Activated CD4-positive, alpha-beta T cell treated with anti-CD3 and anti-CD28 coated beads, Interleukin-2, amount 10 ng/mL, durations not matched to agents 7 days and 5 days (primary cell): ENCODE results near the gene CCL18. TPM values are rescaled to one million over a fixed set of nuclear protein-coding genes. Genes with fewer than 3 reads are reported as not detected.
"Not testable (repeated sequence)": the region's sequence is repeated elsewhere in the genome, so short reads cannot be mapped to it uniquely, and the experiment has no call there.

Source experiments
- CTCF ChIA-PET: fragments of 350-600 bp; sonication (Branson Sonifier 250); formaldehyde crosslinking; loops from one replicate; lab custom pipeline; 2021; ENCODE audit warnings: antibody characterized with exemption; lab: Charles Lee
- POLR2A ChIA-PET: fragments of 350-600 bp; sonication (Branson Sonifier 250); formaldehyde crosslinking; loops from one replicate; lab custom pipeline; 2021; ENCODE audit warnings: antibody characterized with exemption; lab: Charles Lee
- DNase-seq: peaks from one replicate; pipeline ENCODE4 v3.0.0-alpha.2; 2020
- H3K27ac Mint-ChIP-seq: one replicate; pipeline ENCODE4 v1.8.0; 2021; ENCODE audit warnings: mild to moderate bottlenecking, moderate library complexity, mixed read lengths
- H3K27me3 Mint-ChIP-seq: one replicate; pipeline ENCODE4 v1.8.0; 2021; ENCODE audit warnings: mixed read lengths
- H3K36me3 Mint-ChIP-seq: one replicate; pipeline ENCODE4 v1.8.0; 2021; ENCODE audit warnings: low read depth, mixed read lengths
- H3K4me1 Mint-ChIP-seq: one replicate; pipeline ENCODE4 v1.8.0; 2021; ENCODE audit warnings: mixed read lengths
- H3K4me3 Mint-ChIP-seq: one replicate; pipeline ENCODE4 v1.8.0; 2021; ENCODE audit warnings: mild to moderate bottlenecking, moderate library complexity, mixed read lengths
- H3K9me3 Mint-ChIP-seq: one replicate; pipeline ENCODE4 v1.8.0; 2021; ENCODE audit warnings: mixed read lengths
- total RNA-seq, 2 experiments: library from RNA; stranded (reverse); gene quantifications; one replicate each; pipeline ENCODE4 v1.2.3, GENCODE V29; 2021

CCL18 gene
- total RNA-seq, 2 experiments from 2014 or later, result not detected

DNA sequence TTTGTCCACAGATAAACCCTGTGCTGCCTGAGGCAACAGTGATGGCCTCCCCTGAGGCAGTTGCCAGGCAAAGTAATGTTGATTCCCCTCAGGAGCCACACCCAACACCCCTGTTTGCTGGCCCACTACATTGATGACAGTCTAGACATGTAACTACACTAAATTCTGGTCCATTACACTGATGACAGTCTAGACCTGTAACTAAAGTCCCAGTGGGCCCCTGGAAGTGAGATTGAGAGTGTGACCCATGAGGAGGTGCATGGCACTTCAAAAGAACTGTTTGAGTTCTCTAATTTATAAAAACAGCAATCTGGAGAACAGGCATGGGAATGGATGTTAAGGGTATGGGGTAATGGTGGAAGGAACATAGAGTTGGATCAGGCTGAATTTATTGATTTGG lies 48.5 kb downstream of the CCL18 start:
- H3K9me3 Mint-ChIP-seq, result peaks cover 4% of the 10 kb centered on the region
- POLR2A ChIA-PET, result no interaction called here
- no peaks in the 10 kb centered on the region for H3K36me3 Mint-ChIP-seq
- peaks cover 7% of the 10 kb centered on the region for H3K27me3 Mint-ChIP-seq
- no peak overlapping the region for H3K4me3 Mint-ChIP-seq
- CTCF ChIA-PET, result interaction anchor here (1.7 kb wide), 1 partner anchor 13 kb away, joined by 3 read pairs; no protein-coding TSS in a partner anchor
- no peak for DNase-seq
- no peak overlapping the region for H3K27ac Mint-ChIP-seq
- H3K4me1 Mint-ChIP-seq, result no peaks in the 10 kb centered on the region

DNA sequence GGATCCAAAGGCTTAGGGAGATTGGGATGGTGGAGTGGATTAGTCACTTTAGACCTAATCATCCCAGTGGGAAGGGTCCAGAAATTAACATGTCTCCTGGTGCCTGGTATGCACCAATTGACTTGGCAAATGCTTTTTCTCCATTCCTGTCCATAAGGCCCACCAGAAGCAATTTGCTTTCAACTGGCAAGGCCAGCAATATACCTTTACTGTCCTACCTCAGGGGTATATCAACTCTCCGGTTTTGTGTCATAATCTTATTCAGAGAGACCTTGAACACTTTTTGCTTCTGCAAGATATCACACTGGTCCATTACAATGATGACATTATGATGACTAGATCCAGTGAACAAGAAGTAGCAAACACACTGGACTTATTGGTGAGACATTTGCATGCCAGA lies 49.1 kb downstream of the CCL18 start:
- DNase-seq, H3K36me3 Mint-ChIP-seq, CTCF ChIA-PET, POLR2A ChIA-PET, H3K4me3 Mint-ChIP-seq, H3K27ac Mint-ChIP-seq, H3K4me1 Mint-ChIP-seq, H3K27me3 Mint-ChIP-seq, H3K9me3 Mint-ChIP-seq: not testable (repeated sequence)

DNA sequence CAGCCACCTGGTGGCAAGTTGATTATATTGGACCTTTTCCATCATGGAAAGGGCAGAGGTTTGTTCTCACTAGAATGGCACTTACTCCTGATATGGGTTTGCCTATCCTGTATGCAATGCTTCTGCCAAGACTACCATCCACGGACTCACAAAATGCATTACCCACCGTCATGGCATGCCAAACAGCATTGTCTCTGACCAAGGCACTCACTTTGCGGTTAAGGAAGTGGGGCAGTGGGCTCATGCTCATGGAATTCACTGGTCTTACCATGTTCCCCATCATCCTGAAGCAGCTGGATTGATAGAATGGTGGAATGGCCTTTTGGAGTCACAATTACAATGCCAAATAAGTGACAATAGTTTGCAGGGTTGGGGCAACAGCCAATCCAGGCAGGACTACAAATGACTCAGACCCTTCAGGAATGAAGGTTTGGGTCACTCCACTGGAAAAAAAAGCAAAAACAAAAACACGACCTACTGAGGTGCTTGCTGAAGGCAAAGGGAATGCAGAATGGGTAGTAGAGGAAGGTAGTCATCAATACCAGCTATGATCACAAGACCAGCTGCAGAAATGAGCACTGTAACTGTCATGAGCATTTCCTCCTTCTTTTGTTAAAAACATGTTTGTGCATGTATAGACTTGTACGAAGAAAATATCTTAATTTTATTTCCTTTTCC lies 51.0 kb downstream of the CCL18 start:
- H3K9me3 Mint-ChIP-seq, H3K4me3 Mint-ChIP-seq, DNase-seq, H3K27me3 Mint-ChIP-seq, POLR2A ChIA-PET, H3K36me3 Mint-ChIP-seq, H3K4me1 Mint-ChIP-seq, CTCF ChIA-PET, H3K27ac Mint-ChIP-seq: not testable (repeated sequence)

DNA sequence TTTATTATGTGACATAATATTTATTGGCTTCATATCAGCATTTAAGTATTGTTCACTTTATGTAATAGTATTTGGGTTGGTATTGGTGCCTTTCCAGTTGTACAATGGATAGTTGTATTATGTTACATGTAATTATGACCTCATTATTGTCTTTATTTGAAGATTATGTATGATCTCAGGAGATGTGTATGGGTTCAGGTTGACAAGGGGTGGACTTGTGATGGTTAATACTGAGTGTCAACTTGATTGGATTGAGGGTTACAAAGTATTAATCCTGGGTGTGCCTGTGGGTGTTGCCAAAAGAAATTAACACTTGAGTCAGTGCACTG lies 51.5 kb downstream of the CCL18 start:
- H3K27ac Mint-ChIP-seq, H3K4me3 Mint-ChIP-seq, H3K36me3 Mint-ChIP-seq, H3K4me1 Mint-ChIP-seq, POLR2A ChIA-PET, H3K9me3 Mint-ChIP-seq, CTCF ChIA-PET, H3K27me3 Mint-ChIP-seq, DNase-seq: not testable (repeated sequence)

DNA sequence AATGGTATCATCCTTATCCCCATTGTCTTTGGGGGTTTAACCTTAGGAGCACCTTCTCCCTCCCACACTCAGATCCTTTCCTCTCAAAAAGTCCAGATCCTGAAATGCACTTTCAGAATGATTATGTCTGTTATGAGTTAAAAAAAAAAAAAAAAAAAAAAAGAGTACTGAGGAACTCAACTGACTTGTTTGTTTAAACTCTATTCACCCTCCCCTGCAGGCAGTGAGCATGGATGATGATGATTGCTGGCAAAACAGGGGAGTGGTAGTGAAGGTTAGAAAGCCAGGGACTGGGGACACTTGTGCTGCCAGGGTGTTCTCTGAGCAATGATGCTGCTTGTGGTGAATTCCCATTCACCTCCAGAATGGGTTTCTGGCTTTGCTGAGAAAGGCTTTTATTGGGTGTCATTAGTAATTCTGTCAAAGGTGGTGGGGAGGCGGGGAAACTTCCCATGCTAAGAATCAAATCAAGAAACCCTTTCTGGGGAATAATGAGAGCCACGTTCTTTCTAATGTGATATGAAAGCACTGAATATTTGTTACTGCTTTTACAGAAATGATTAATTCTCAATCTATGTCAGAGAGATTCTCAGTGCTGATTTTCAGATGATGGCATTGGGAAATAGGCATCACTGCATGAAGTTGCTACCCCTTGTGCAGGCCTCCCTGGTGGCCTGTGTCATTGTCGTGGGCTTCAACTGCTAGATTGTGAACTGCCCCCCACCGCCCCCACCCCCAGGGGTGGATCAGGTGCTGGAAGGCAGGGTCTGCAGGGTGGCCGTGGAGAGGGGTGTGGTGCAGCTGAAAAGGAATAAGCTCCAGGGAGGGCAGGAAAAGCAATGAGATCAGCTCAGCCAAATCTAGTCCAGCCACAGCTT lies 53.7 kb downstream of the CCL18 start:
- no peak overlapping the region for H3K27ac Mint-ChIP-seq
- H3K9me3 Mint-ChIP-seq, result peaks cover 2% of the 10 kb centered on the region
- H3K4me1 Mint-ChIP-seq, result no peaks in the 10 kb centered on the region
- no peaks in the 10 kb centered on the region for H3K36me3 Mint-ChIP-seq
- H3K4me3 Mint-ChIP-seq, result no peak overlapping the region
- DNase-seq, result no peak
- ChIA-PET CTCF (interaction anchor here (1.0 kb wide), 1 partner anchor 10 kb away, joined by 3 read pairs; no protein-coding TSS in a partner anchor), POLR2A (no interaction called here)
- peaks cover 14% of the 10 kb centered on the region for H3K27me3 Mint-ChIP-seq

DNA sequence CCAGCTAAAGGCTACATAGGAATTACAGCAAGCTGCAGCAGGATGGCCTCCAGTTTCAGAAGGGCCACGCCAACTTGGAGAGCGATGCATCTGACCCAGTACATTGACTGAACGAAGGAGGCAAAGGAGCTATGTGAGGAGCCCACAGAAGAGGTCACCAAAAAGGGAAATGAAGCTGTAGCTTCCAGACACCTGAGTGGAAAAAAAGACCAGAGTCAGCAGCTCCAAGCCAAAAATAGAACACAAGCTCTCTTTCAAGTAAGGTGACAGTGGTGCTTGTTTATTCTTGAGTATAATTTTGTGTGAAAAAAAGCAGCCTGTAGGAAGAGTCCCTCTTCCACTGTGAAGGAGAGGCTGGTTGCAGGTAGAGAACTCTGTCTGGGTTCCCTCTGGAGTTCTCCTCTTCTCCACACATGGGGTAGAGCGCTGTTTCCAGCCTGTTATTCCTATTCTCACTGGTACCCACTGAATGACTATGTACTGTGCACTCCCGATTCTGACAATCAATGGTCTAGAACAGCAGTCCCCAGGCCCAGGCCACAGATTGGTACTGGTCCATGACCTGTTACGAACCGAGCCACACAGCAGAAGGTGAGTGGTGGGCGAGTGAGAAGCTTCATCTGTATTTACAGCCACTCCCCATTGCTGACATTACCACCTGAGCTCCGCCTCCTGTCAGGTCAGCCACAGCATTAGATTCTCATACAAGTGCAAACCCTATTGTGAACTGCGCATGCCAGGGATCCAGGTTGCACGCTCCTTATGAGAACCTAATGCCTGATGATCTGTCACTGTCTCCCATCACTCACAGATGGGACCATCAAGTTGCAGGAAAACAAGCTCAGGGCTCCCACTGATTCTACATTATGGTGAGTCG lies 54.6 kb downstream of the CCL18 start:
- ChIA-PET CTCF (interaction anchor here (0.8 to 1.0 kb wide), 2 partner anchors 11 to 149 kb away, joined by 3 read pairs; no protein-coding TSS in a partner anchor), POLR2A (no interaction called here)
- Mint-ChIP-seq H3K4me3 (no peak overlapping the region), H3K9me3 (peaks cover 3% of the 10 kb centered on the region), H3K36me3 (no peaks in the 10 kb centered on the region), H3K4me1 (no peaks in the 10 kb centered on the region), H3K27me3 (peaks cover 15% of the 10 kb centered on the region), H3K27ac (no peak overlapping the region)
- no peak for DNase-seq

DNA sequence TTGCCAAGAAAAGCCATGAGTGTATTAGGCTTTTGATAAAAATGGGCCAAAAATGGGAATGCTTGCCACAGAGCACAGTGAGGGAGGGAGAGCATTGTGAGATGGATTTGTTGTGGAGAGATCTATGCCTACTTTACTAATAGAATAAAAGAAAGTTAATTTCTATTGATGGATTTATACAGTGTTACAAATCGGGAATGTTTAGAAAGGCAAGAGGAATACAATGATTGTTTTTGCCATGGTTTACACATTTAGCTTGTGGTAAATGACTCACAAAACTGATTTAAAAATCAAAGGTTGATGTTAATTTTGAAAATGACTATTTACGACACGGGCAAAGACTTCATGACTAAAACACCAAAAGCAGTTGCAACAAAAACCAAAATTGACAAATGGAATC lies 56.1 kb downstream of the CCL18 start:
- DNase-seq, result no peak
- H3K4me1 Mint-ChIP-seq, result no peaks in the 10 kb centered on the region
- ChIA-PET CTCF (no interaction called here), POLR2A (no interaction called here)
- peaks cover 17% of the 10 kb centered on the region for H3K27me3 Mint-ChIP-seq
- no peak overlapping the region for H3K4me3 Mint-ChIP-seq
- H3K9me3 Mint-ChIP-seq, result peaks cover 6% of the 10 kb centered on the region
- no peak overlapping the region for H3K27ac Mint-ChIP-seq
- no peaks in the 10 kb centered on the region for H3K36me3 Mint-ChIP-seq

DNA sequence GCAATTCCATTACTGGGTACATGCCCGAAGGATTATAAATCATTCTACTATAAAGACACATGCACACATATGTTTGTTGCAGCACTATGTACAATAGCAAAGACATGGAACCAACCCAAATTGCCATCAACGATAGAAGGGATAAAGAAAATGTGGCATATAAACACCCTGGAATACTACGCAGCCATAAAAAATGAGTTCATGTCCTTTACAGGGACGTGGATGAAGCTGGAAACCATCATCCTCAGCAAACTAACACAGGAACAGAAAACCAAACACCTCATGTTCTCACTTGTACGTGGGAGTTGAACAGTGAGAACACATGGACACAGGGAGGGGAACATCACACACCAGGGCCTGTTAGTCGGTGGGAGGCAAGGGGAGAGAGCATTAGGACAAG lies 57.0 kb downstream of the CCL18 start:
- H3K36me3 Mint-ChIP-seq, POLR2A ChIA-PET, H3K4me3 Mint-ChIP-seq, CTCF ChIA-PET, H3K27ac Mint-ChIP-seq, H3K4me1 Mint-ChIP-seq, DNase-seq: not testable (repeated sequence)
- H3K9me3 Mint-ChIP-seq, result peaks cover 12% of the 10 kb centered on the region
- H3K27me3 Mint-ChIP-seq, result peaks cover 17% of the 10 kb centered on the region

Other genes starting within 250 kb of the CCL18 start
- gene HEATR9, start 195.4 kb upstream of the CCL18 start, total RNA-seq, result under 1 TPM; 0.17 to 0.27 TPM
- gene CCL5, start 183.9 kb upstream of the CCL18 start, total RNA-seq, result 10 to 100 TPM; 68.7 to 81.3 TPM
- 1 to 10 TPM; 7.0 to 7.9 TPM for gene RDM1, start 133.5 kb upstream of the CCL18 start, total RNA-seq
- not detected for gene LYZL6, start 120.6 kb upstream of the CCL18 start, total RNA-seq
- not detected for gene CCL16, start 82.8 kb upstream of the CCL18 start, total RNA-seq
- not detected for gene CCL14, start 77.5 kb upstream of the CCL18 start, total RNA-seq
- not detected for gene CCL15, start 62.7 kb upstream of the CCL18 start, total RNA-seq
- gene CCL23, start 46.3 kb upstream of the CCL18 start, total RNA-seq, result not detected
- 1 to 10 TPM; 3.7 to 4.1 TPM for gene CCL3, start 25.9 kb downstream of the CCL18 start, total RNA-seq
- 1 to 10 TPM; 2.8 to 3.9 TPM for gene CCL4, start 39.6 kb downstream of the CCL18 start, total RNA-seq
- gene TBC1D3B, start 112.4 kb downstream of the CCL18 start, total RNA-seq, result 1 to 10 TPM; 2.4 to 3.3 TPM
- not detected for gene CCL3L1, start 132.5 kb downstream of the CCL18 start, total RNA-seq
- not detected for gene CCL4L2, start 146.8 kb downstream of the CCL18 start, total RNA-seq
- under 1 TPM; 0.72 to 0.96 TPM for gene TBC1D3I, start 200.3 kb downstream of the CCL18 start, total RNA-seq